G401.6 (cell line): ENCODE data around the gene SLC25A17.
"Not testable (repeated sequence)": the region's sequence is repeated elsewhere in the genome, so short reads cannot be mapped to it uniquely, and the experiment has no call there.

ENCODE experiments used
- FAIRE-seq: peaks from 2 replicates; lab custom pipeline; 2012; peaks lifted over from hg19 to GRCh38; lab: Jason Lieb, UNC

The SLC25A17 gene

GRCh38 chr22:40753114-40753513 is 66.0 kb downstream of the SLC25A17 start:
- no peak for FAIRE-seq

GRCh38 chr22:40751250-40751649 is 67.9 kb downstream of the SLC25A17 start:
- FAIRE-seq: no peak

DNA sequence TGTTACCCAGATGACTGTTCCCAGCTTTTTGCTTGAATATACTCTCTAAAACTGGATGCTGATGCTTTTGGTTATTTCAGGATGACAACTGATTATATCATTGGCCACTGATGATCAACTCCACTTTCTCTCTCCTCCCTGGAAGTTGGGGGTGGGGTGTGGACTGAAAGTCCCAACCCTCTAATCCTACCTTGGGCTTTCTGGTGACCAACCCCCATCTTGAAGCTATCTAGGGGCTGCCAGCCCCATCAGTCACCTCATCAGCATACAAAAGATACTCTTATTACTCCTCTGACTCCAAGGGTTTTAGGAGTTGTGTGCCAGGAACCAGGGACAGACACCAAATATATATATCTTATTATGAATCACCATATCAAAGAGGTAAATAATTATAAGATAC is 69.3 kb downstream of the SLC25A17 start:
- no peak for FAIRE-seq

- FAIRE-seq: no peak
These were observed 70.5 kb downstream of the SLC25A17 start for GRCh38 chr22:40748388-40749355.

- no peak for FAIRE-seq
These were observed 71.8 kb downstream of the SLC25A17 start for GRCh38 chr22:40747361-40747760.

DNA sequence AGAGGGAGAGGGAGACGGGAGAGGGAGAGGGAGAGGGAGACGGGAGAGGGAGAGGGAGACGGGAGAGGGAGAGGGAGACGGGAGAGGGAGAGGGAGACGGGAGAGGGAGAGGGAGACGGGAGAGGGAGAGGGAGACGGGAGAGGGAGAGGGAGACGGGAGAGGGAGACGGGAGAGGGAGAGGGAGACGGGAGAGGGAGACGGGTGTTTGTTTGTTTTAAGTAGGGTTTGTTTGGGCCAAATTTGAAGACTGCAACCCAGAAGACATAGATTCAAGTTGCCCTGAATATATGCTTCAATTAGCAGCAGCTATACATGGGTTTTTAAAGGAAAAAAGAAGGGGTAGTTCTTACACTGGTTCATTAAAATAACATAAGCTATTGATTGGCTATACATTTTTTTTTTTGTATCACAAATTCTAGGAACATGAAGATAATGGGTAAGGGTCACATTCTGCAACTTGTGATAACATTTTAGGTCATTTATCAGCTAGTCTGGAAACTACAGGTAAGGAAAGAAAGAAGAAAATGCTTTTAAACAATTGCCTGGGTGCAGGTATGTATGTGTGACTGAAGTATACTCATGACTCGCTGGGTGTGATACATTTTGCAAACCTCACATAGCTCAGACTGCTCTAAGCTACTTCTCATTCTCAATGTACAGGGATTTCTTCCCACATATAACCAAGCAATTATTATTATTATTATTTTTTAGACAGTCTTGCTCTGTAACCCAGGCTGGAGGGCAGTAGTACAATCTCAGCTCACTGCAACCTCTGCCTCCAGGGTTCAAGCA is 72.5 kb downstream of the SLC25A17 start:
- FAIRE-seq: no peak

- FAIRE-seq: no peak
These were observed 75.4 kb downstream of the SLC25A17 start for GRCh38 chr22:40743768-40744167.

DNA sequence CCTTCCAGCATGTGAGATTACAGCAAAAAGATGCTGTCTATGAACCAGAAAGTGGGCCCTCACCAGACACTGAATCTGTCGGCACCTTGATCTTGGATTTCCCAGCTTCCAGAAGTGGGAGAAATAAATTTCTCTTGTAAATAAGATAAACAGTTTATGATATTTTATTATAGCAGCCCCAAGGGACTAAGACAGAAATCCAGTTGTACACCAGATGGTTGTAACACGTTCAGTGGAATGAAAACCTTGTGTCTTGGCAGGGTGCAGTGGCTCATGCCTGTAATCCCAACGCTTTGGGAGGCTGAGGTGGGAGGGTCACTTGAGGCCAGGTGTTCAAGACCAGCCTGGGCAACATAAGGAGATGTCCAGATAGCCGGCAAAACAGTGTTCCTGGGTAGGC is 78.0 kb downstream of the SLC25A17 start:
- FAIRE-seq: no peak

- no peak for FAIRE-seq
These were observed 79.4 kb downstream of the SLC25A17 start for GRCh38 chr22:40739721-40740120.

GRCh38 chr22:40733919-40734318 is 85.2 kb downstream of the SLC25A17 start:
- no peak for FAIRE-seq

DNA sequence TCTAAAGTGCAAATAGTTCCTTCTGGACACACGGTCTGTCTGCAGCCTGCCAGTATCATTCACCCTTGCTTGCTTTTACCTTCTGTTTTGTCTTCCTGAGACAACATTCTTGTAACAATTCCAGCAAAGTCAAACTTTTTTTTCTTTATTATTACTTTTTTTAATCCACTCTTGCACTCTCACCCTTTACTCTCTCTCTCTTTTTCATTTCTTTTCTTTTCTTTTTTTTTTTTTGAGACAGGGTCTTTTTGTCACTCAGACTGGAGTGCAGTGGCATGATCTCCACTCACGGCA is 86.2 kb downstream of the SLC25A17 start:
- FAIRE-seq: no peak

- no peak for FAIRE-seq
These were observed 89.9 kb downstream of the SLC25A17 start for GRCh38 chr22:40729284-40729683.

DNA sequence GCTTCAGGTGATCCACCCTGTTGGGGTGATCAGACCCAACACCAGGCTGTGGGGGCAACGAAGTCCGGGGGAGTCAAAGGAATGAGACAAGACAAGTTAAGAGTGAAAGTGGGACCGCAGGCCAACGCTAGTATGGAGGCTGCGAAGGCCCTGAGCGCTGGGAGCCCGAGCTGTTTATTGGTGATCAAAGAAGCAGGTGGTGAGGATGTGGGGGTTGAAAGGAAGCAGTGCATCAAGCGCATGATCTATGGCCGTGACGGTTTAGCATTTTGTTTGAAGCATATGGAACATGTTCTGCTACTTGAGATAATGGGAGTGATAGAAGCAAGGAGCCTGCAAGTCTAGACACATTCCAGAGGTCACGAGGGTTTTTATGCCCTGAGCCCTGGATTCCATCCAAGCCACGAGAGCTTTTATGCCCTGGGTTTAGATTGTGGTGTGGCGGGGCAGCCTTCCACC is 90.4 kb downstream of the SLC25A17 start:
- no peak for FAIRE-seq

- FAIRE-seq: no peak
These were observed 91.1 kb downstream of the SLC25A17 start for GRCh38 chr22:40727964-40728615.

- no peak for FAIRE-seq
These were observed 91.8 kb downstream of the SLC25A17 start for GRCh38 chr22:40727070-40727963.

DNA sequence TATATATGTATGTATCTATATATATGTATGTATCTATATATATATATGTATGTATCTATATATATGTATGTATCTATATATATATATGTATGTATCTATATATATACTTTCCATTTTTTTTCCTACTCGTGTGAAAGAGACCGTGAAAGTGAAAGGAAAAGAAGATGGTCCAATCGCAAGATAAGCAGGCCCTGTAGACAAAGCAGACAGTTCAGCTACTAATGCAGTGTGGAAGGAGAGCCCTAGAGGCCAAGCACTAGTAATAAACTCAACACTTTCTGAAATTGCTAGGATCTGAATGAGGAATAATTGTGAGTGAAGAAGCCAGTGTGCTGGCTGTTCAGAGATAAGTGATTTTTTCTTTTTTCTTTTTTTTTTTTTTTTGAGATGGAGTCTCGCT is 92.6 kb downstream of the SLC25A17 start:
- no peak for FAIRE-seq

- no peak for FAIRE-seq
These were observed 95.7 kb downstream of the SLC25A17 start for GRCh38 chr22:40723396-40723933.

GRCh38 chr22:40721266-40721665 is 97.9 kb downstream of the SLC25A17 start:
- no peak for FAIRE-seq

DNA sequence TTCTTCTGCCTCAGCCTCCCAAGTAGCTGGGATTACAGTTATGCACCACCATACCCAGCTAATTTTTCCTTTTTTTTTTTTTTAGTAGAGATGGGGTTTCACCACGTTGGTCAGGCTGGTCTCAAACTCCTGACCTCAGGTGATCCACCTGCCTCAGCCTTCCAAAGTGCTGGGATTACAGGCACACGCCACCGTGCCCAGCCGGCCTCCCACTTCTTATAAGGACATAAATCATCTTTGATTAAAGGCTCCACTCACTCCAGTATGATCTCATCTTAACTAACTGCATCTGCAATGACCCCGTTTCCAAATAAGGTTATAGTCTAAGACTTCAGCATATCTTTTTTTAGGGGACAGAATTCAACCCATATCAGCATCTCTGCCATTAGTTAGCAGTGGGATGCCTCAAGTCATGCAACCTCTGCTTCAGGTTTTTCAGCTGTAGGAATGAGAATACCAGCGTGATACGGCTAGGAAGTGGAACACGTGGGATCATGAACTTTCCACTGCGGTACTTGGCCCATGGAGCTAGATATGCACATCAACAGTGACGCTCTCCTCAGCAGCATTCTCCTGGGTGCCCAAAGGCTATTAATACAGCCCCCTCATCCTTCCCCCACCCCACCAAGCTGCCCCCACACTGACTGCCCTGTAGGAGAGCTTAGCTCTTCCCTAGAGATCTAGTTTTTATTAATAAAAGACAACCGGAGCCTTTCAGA is 98.4 kb downstream of the SLC25A17 start:
- no peak for FAIRE-seq

GRCh38 chr22:40720156-40720537 is 99.0 kb downstream of the SLC25A17 start:
- FAIRE-seq: not testable (repeated sequence)
